PC-9 (cell line): Measurements from ENCODE around the gene URB1. TPM values are rescaled to one million over a fixed set of nuclear protein-coding genes. Genes with fewer than 3 reads are reported as not detected.
"Not testable (repeated sequence)": the region's sequence is repeated elsewhere in the genome, so short reads cannot be mapped to it uniquely, and the experiment has no call there.

ENCODE experiments used
- BruUV-seq: library from RNA; stranded (reverse); fragments of 400-500 nt; replicated peaks from 2 replicates; lab custom pipeline; 2021; lab: Mats Ljungman, UMichigan
- CTCF ChIA-PET: fragments of 300-600 bp; sonication (Branson Sonifier 250); formaldehyde crosslinking; loops from one replicate; lab custom pipeline; 2022; ENCODE audit warnings: antibody characterized with exemption; lab: Charles Lee
- POLR2A ChIA-PET: fragments of 300-600 bp; sonication (Branson Sonifier 250); formaldehyde crosslinking; loops from one replicate; lab custom pipeline; 2022; ENCODE audit warnings: antibody characterized with exemption; ENCODE audit not compliant: unreplicated experiment; lab: Charles Lee
- DNase-seq, 2 experiments: peaks; one replicate each; pipeline versions ENCODE4 v3.0.0 to v3.0.0-alpha.2; 2015 to 2022; ENCODE audit warnings: mixed read lengths in 1 of 2
- H2AFZ ChIP-seq: fragments of 200-600 bp; sonication (generic); 2 replicates; pipeline ENCODE4 v1.8.1; 2017; ENCODE audit warnings: antibody characterized with exemption
- H3F3A ChIP-seq: fragments of 200-600 bp; sonication (generic); 2 replicates; pipeline ENCODE4 v1.8.1; 2017; ENCODE audit warnings: antibody characterized with exemption, mild to moderate bottlenecking, low read depth; ENCODE audit not compliant: insufficient read depth
- H3K27ac ChIP-seq: fragments of 200-600 bp; sonication (generic); 2 replicates; pipeline ENCODE4 v1.6.1; 2016; ENCODE audit warnings: mixed run types
- H3K27me3 ChIP-seq: fragments of 200-600 bp; sonication (generic); 2 replicates; pipeline ENCODE4 v1.6.1; 2016; ENCODE audit warnings: low read depth, mixed run types; ENCODE audit not compliant: insufficient read depth
- H3K36me3 ChIP-seq: fragments of 200-600 bp; sonication (generic); 2 replicates; pipeline ENCODE4 v1.6.1; 2016; ENCODE audit warnings: low read depth, mixed run types
- H3K4me1 ChIP-seq: fragments of 200-600 bp; sonication (generic); replicated peaks from 2 replicates; pipeline ENCODE4 v1.6.1; 2016; ENCODE audit warnings: mixed run types; ENCODE audit not compliant: insufficient read depth
- H3K4me2 ChIP-seq: fragments of 200-600 bp; sonication (generic); 2 replicates; pipeline ENCODE4 v1.6.1; 2017; ENCODE audit warnings: mixed run types
- H3K4me3 ChIP-seq: fragments of 200-600 bp; sonication (generic); 2 replicates; pipeline ENCODE4 v1.6.1; 2016; ENCODE audit warnings: mixed run types
- H3K79me2 ChIP-seq: fragments of 200-600 bp; sonication (generic); 2 replicates; pipeline ENCODE4 v1.6.1; 2017; ENCODE audit warnings: low read depth, mixed run types
- H3K9me2 ChIP-seq: fragments of 200-600 bp; sonication (generic); 2 replicates; pipeline ENCODE4 v1.8.1; 2017; ENCODE audit warnings: mild to moderate bottlenecking; ENCODE audit not compliant: insufficient read depth
- H3K9me3 ChIP-seq: fragments of 200-600 bp; sonication (generic); 2 replicates; pipeline ENCODE4 v1.8.1; 2016; ENCODE audit warnings: low read depth; ENCODE audit not compliant: insufficient read depth
- H4K20me1 ChIP-seq: fragments of 200-600 bp; sonication (generic); 2 replicates; pipeline ENCODE4 v1.8.1; 2017; ENCODE audit not compliant: insufficient read depth
- CTCF ChIP-seq: fragments of 200-600 bp; sonication (generic); conservative IDR thresholded peaks from 2 replicates; pipeline ENCODE4 v1.6.1; 2017; ENCODE audit warnings: mixed run types, antibody characterized with exemption, mild to moderate bottlenecking, moderate library complexity
- EZH2 ChIP-seq: fragments of 200-600 bp; sonication (generic); IDR thresholded peaks from 2 replicates; pipeline ENCODE4 v1.8.0; 2017; ENCODE audit warnings: antibody characterized with exemption, low read depth
- intact Hi-C: fragments of 100-400 bp; cut with micrococcal nuclease; formaldehyde crosslinking; loops from one replicate; pipeline ENCODE4 v1.10.0; 2022; ENCODE audit not compliant: unreplicated experiment
- total RNA-seq: library from RNA; stranded (reverse); gene quantifications from 2 replicates; pipeline ENCODE4 v1.2.3, GENCODE V29; 2021

Gene URB1
- total RNA-seq, 1 experiment from 2014 or later = 11.0 TPM

DNA sequence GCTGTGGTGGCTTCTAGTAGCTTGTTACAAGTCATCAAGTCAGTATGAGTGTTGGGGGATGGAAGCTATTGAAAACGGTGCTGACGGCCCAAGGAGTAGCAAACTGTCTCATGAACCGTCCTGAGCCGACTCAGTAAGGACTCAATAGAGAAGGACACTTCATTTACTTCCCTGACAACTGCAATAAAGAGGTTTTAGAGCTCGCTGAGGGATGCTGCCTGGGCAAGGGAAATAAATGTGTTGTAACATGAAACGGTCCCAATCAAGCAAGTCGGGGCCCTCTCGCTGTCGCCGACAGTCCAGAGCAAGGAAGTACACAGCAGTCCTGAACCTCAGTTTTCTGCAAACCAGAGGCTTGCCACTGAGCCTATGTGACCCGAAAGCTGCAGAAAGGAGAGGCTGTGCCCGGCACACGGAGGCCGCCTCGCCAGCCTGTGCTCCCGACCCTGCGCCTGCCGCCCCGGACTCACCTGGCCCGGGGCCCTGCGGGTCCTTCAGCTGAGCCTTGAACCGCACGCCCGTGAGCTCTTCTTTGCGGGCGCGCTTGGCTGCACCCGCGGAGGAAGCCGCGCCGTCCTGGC is 423 bp downstream of the URB1 start:
- Histone ChIP-seq H4K20me1 (peaks cover 28% of the 10 kb centered on the region), H3K79me2 (peaks cover 53% of the 10 kb centered on the region), H3K9me3 (no peaks in the 10 kb centered on the region), H3K4me3 (peak overlapping the region; percentile 91), H3F3A (peaks cover 14% of the 10 kb centered on the region; the same call in 1 of the 2 replicates), H3K9me2 (no peaks in the 10 kb centered on the region), H3K36me3 (no peaks in the 10 kb centered on the region), H3K4me2 (peak overlapping the region; percentile 97), H2AFZ (peak overlapping the region; percentile 83), H3K27ac (no peak overlapping the region), H3K4me1 (peaks cover 19% of the 10 kb centered on the region), H3K27me3 (no peaks in the 10 kb centered on the region)
- DNase-seq = no peak
- ChIA-PET POLR2A (interaction anchor here (0.7 kb wide), 1 partner anchor 503 kb away, joined by 3 read pairs; no protein-coding TSS in a partner anchor), CTCF (interaction anchor here (1.0 kb wide), 1 partner anchor 209 kb away, joined by 9 read pairs; no protein-coding TSS in a partner anchor)
- no peak for TF ChIP-seq CTCF
- no peak for TF ChIP-seq EZH2
- BruUV-seq = TSS peak; percentile 64
- intact Hi-C loops = loop anchor here (2.0 kb wide), 1 partner anchor 40 kb away; no protein-coding TSS in a partner anchor

- peaks cover 19% of the 10 kb centered on the region for H3K4me1 ChIP-seq
- peak overlapping the region; percentile 97 for H3K4me2 ChIP-seq
- TF ChIP-seq EZH2 (no peak), CTCF (no peak)
- H3K79me2 ChIP-seq = peaks cover 59% of the 10 kb centered on the region
- no peaks in the 10 kb centered on the region for H3K9me3 ChIP-seq
- no peak overlapping the region for H3K27ac ChIP-seq
- no TSS peak for BruUV-seq
- no peak overlapping the region for H2AFZ ChIP-seq
- no peaks in the 10 kb centered on the region for H3K36me3 ChIP-seq
- DNase-seq = no peak
- H3K27me3 ChIP-seq = no peaks in the 10 kb centered on the region
- H3F3A ChIP-seq = peaks cover 14% of the 10 kb centered on the region; the same call in 1 of the 2 replicates
- POLR2A ChIA-PET = no interaction called here
- no peaks in the 10 kb centered on the region for H3K9me2 ChIP-seq
- peaks cover 34% of the 10 kb centered on the region for H4K20me1 ChIP-seq
- peak overlapping the region; percentile 91 for H3K4me3 ChIP-seq
- CTCF ChIA-PET = interaction anchor here (0.6 to 1.0 kb wide), 2 partner anchors 84 to 209 kb away, joined by 4 to 9 read pairs; no protein-coding TSS in a partner anchor
- intact Hi-C loops = loop anchor here (2.0 kb wide), 1 partner anchor 41 kb away; no protein-coding TSS in a partner anchor
Measured at GRCh38 chr21:32391755-32392154, 1.1 kb downstream of the URB1 start.

- H3K36me3 ChIP-seq, intact Hi-C loops, DNase-seq, POLR2A ChIA-PET, H3K4me3 ChIP-seq, BruUV-seq, H2AFZ ChIP-seq, H3K9me3 ChIP-seq, H3K27ac ChIP-seq, H3K27me3 ChIP-seq, H3K4me2 ChIP-seq, CTCF ChIA-PET, H3K9me2 ChIP-seq: not testable (repeated sequence)
- peaks cover 19% of the 10 kb centered on the region for H3K4me1 ChIP-seq
- peaks cover 45% of the 10 kb centered on the region for H4K20me1 ChIP-seq
- peaks cover 14% of the 10 kb centered on the region; the same call in 1 of the 2 replicates for H3F3A ChIP-seq
- H3K79me2 ChIP-seq = peaks cover 65% of the 10 kb centered on the region
Measured at GRCh38 chr21:32390537-32391224, 2.1 kb downstream of the URB1 start.
